OCI-LY1 (cell line): ENCODE results near the gene PTPRA.

Experiments
- EZH2 ChIP-seq: fragments of 200-600 bp; sonication (generic), shearing (Covaris generic); IDR thresholded peaks from 2 replicates; pipeline ENCODE4 v1.8.0; 2017; ENCODE audit warnings: borderline replicate concordance, mixed run types, mild to moderate bottlenecking, antibody characterized with exemption, low read length, moderate library complexity, mixed read lengths
- TF ChIP-seq, protein P1 (sequence below): fragments of 200-600 bp; sonication (generic), shearing (Covaris generic); IDR thresholded peaks from 2 replicates; pipeline ENCODE4 v1.5.1; 2017; ENCODE audit warnings: mild to moderate bottlenecking, antibody characterized with exemption, low read length, moderate library complexity, mixed read lengths

DNA sequence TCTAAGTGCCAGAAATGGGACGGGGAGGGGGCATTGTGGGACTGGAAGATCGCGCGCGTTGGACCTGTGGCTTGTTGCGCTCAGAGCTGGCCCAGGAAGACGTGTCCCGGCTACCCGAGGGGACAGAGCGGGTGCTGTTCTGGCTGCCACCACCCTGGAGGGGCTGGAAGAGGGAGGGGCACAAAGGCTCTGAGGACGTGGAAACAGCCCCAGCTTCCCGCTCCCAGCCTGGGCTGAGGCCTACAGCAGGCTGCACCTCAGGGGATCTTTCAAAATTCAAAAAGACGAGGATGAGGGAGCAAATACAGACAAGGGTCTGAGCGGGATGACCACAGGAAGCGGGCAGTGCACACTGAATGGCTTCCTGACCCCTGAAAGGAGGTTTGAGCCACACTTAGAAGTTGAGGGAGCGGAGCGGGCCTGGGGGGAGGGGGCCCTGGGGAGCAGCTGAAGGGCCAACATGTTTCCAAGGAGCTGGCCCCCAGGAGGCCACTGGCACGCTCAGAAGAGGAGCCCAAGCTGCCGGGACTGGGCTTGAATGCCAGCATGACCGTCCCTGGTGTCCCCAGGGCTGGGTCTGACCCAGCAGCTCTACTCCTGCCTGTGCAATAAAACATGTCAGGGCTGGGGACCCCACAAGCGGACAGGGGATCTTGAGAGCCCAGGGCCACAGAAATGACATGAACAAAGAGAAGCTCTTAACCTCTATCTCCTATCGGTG is 199.4 kb downstream of the PTPRA start:
- TF ChIP-seq, protein P1, sequence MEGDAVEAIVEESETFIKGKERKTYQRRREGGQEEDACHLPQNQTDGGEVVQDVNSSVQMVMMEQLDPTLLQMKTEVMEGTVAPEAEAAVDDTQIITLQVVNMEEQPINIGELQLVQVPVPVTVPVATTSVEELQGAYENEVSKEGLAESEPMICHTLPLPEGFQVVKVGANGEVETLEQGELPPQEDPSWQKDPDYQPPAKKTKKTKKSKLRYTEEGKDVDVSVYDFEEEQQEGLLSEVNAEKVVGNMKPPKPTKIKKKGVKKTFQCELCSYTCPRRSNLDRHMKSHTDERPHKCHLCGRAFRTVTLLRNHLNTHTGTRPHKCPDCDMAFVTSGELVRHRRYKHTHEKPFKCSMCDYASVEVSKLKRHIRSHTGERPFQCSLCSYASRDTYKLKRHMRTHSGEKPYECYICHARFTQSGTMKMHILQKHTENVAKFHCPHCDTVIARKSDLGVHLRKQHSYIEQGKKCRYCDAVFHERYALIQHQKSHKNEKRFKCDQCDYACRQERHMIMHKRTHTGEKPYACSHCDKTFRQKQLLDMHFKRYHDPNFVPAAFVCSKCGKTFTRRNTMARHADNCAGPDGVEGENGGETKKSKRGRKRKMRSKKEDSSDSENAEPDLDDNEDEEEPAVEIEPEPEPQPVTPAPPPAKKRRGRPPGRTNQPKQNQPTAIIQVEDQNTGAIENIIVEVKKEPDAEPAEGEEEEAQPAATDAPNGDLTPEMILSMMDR = no peak
- no peak for TF ChIP-seq EZH2
